GM12891 (cell line): ENCODE data around the gene HDAC1.

Source experiments
- POLR2A ChIP-seq: IDR thresholded peaks from 2 replicates; pipeline ENCODE4 v1.6.1; 2011; ENCODE audit warnings: low read depth, low read length, control low read depth
- POLR2AphosphoS5 ChIP-seq: IDR thresholded peaks from 2 replicates; pipeline ENCODE4 v1.6.1; 2011; ENCODE audit warnings: low read depth, low read length, control low read depth
- POU2F2 ChIP-seq: IDR thresholded peaks from 2 replicates; pipeline ENCODE4 v1.6.1; 2011; ENCODE audit warnings: low read depth, mild to moderate bottlenecking, control low read depth, low read length, moderate library complexity
- SPI1 ChIP-seq: IDR thresholded peaks from 2 replicates; pipeline ENCODE4 v1.6.1; 2011; ENCODE audit warnings: low read depth, low read length, control low read depth
- TAF1 ChIP-seq: IDR thresholded peaks from 2 replicates; pipeline ENCODE4 v1.6.1; 2011; ENCODE audit warnings: low read depth, low read length, control low read depth

- TF ChIP-seq POLR2AphosphoS5 (no peak), TAF1 (no peak), POLR2A (no peak), SPI1 (no peak), POU2F2 (no peak)
Measured at GRCh38 chr1:32341971-32342370, 50.1 kb downstream of the HDAC1 start.
